ENCODE results near the gene EXD3.

The EXD3 gene

DNA sequence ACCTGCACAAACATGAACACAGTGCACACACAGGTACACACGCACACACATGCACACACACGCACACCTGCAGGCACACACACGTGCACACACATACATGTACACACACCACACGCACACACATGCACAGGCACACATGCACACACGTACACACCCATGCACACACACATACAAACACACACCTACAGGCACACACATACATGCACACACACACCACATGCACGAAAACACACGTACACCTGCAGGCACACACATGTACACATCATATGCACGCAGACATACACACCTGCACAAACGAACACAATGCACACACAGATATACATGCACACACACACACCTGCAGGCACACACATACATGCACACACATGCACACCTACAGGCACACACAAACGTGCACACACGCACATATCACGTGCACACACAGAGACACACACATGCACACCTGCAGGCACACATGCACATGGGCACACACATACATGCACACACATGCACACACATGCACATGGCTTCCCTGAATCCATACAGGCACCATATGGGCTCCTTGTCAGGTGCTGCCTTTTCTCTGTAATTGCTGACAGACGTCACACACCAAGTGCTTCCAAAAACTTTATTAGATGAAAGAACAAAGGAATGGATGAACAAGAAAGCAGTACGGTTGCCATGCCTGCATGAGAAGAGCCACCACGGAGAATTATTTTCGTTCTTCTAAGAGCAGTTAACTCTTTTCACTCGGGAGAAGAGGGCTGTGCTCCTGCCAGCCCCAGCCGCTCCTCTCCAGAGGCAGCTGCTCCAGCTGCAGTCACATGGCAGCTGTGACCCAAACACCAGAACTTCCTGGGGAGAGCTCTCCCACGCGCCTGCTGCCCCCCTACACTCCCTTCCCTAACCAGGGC is 57.2 kb downstream of the EXD3 start:
- DNase-seq (ENCODE audit: low spot score), result no peak

GRCh38 chr9:137365056-137365455 is 57.9 kb downstream of the EXD3 start:
- no peak for DNase-seq (ENCODE audit: low spot score)

DNA sequence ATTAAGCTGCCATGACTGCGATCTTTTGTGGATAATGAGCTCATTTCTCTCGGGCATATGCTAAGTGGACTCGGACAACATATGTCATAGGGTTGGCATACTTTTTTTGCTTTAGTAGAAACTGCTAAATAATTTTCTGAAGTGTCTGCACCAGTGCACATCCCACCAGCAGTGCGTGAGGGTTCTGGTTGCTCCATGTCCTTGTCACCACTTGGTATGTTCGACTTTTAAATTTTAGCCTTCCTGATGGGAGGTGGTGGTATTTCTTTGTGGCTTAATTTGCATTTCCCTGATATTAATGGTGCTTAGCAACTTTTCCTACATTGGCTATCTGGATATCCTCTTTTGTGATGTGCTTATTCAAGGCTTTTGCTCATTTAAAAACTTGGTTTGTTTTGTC is 63.1 kb downstream of the EXD3 start:
- no peak for DNase-seq (ENCODE audit: low spot score)

- DNase-seq (ENCODE audit: low spot score), result no peak
Observed at GRCh38 chr9:137358126-137358525, 64.8 kb downstream of the EXD3 start.

DNA sequence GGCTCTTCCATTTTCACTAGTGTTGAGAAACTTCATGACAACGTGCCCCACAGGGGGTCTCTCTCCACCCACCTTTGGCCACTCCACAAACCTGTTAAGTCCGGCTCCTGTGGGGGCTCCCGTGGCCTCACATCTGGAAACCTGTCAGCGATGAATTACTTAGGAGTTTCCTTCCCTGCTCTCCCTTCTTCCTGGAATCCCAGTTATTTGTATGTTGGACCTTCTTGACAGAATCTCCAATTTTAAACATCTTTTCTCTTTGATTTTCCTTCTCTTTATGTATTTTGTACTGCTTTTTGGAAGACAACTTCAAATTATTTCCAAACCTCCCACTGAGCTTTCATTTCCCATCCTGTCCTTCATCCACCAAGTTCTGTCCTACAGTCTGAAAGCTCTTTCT is 65.8 kb downstream of the EXD3 start:
- no peak for DNase-seq (ENCODE audit: low spot score)

- no peak for DNase-seq (ENCODE audit: low spot score)
Observed at GRCh38 chr9:137355761-137356365, 67.1 kb downstream of the EXD3 start.

DNA sequence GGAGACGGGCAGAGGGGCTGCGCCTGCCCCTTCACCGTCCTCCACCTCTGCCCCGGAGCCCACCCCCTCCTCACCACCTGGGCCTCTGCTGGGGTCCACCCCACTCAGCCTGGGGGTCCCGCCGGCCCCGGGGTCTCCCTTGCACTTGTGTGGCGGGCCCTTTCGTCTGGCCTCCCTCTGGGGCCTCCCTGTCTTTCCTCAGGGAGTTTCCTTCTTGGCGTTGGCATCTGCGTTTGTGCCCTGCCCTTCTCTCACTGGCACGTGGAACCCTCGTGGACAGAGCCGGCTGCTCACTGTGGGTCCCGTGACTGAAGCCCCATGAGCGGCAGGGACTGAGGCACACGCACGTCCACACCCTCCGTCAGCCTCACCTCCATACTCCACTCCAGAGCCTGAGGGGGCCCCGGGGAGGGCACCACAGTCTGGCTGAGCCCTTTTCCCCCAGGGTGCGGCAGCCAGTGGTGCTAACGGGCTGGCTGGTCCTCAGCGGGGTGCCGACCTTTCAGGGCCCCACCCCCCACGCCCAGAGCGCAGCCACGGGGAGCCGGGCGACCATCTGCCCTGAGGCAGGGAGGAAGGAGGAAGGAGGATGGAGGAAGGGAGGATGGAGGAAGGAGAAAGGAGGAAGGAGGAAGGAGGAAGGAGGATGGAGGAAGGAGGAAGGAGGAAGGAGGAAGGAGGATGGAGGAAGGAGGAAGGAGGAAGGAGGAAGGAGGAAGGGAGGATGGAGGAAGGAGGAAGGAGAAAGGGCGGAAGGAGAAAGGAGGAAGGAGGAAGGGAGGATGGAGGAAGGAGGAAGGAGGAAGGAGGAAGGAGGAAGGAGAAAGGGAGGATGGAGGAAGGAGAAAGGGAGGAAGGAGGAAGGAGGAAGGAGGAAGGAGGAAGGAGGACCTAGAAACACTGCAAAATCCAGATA is 67.9 kb downstream of the EXD3 start:
- peak; percentile 22 for DNase-seq (ENCODE audit: low spot score)

- DNase-seq (ENCODE audit: low spot score), result no peak
Observed at GRCh38 chr9:137354153-137354844, 68.7 kb downstream of the EXD3 start.

DNA sequence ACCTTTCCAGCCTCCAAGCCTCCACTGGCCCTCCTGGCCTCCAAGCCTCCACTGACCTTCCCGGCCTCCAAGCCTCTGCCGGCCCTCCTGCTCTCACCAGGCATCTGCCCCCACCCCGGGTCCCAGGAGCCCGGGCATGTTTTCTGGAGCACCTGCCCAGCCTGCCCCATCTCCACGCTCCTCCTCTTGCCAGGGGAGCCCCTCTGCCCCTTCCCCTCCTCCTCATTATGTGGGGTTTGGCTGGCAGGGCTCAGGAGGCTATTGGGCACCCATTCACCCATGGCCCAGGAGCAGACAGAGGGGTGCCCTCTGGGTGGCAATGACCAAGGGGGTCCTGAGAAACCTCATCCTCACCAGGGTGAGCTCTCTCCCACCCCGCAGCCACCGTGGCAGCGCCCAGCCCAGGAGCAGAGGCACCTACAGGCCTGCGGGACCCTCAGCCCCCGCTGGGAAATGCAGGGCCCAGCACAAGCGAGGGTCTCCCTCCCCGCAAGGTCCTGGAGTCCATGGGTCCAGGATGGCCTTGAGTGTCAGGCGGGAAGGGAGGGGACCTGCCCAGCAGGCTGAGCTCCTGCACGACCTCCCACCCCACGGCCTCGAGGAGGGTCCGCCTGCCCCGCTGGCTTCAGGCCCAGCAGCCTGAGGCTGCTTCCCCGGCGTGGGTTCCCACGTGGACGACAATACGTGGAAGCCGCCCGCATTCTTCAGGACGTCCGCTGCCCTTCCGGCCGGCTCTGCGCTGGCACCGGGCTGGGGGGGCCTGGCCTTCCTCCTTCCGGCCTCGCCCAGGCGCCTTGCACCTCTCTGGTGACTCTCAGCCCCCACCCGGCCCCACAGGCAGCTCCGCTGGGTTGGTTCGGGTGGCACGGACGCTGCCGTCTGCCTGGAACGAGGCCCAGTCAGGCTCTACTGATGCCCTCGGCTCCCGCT is 69.5 kb downstream of the EXD3 start:
- no peak for DNase-seq (ENCODE audit: low spot score)

- DNase-seq (ENCODE audit: low spot score), result no peak
Observed at GRCh38 chr9:137352511-137353222, 70.3 kb downstream of the EXD3 start.

GRCh38 chr9:137351781-137352501 is 71.0 kb downstream of the EXD3 start:
- no peak for DNase-seq (ENCODE audit: low spot score)

DNA sequence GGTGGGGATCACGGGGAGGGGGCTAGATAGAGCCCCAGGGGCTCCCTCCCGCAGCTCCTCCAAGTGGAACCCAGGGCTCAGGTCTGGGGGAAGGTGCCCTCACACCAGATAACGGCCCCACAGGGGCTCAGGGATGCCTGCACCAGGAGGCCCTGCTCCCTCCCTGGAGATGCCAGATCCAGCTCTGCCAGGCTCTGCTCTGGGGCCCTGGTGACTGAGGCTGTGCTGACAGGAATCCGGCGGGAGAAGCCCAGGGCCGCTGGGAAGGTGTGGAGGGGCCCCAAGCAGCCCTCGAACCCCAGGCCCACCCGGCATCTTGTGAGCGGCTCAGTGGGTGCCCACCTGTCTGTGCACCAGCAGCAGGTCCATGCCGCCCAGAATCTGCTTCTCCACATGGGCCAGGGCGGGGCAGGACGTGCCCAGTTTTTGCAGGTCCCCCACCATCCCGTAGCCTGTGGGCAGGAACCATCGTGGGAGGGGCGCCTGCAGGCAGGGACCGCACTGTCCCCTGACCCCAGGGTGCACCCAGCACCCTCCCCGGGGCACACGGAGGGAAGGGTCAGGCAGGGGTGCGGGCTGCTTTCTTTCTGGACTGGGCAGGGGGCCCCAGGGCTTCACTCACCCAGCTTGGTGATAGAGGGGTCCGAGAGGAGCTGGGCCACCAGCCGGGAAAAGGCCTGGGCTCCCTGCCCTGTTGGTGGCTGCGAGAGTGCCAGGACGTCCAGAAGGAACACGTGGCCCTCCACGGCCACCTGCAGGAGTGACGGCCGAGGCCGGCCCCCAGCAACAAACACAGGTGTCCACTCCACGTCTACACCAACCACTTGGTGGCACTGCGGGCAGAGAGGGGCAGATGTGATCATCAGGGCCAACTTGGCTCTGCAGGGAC is 72.0 kb downstream of the EXD3 start:
- no peak for DNase-seq (ENCODE audit: low spot score)

- DNase-seq (ENCODE audit: low spot score), result no peak
Observed at GRCh38 chr9:137349471-137350033, 73.4 kb downstream of the EXD3 start.

DNA sequence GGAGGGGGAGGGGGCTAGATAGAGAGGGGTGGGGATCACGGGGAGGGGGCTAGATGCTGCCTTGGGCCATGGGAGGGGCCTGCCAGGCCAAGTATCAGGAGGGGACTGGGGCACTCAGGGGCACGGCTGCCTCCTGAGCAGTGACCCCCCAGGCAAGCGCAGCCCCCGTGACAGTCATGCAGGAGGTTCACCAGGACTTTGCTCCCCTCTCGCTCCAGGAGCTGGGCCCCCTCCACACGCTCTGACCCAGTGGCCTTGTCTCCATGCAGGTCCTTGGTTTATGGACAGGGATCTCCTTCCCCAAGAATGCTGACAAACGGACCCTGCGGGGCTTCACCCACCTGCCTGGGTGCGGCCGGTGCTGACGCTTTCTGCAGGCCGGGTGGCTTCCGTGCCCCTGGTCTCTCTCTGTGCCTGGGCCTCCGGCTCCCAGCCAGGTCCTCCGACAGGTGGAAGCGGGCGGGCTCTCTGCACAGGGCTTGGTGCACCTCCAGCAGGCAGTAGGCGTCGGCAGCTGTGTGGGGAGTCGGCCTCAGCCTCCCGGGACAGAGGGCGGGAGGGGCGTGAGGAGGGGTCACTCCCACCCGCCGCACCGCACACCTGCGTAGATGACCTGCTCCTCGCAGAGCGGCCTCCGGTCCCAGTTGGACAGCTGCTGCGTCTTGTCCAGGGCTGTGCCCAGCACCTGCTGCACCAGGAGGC is 74.0 kb downstream of the EXD3 start:
- DNase-seq (ENCODE audit: low spot score), result no peak

DNA sequence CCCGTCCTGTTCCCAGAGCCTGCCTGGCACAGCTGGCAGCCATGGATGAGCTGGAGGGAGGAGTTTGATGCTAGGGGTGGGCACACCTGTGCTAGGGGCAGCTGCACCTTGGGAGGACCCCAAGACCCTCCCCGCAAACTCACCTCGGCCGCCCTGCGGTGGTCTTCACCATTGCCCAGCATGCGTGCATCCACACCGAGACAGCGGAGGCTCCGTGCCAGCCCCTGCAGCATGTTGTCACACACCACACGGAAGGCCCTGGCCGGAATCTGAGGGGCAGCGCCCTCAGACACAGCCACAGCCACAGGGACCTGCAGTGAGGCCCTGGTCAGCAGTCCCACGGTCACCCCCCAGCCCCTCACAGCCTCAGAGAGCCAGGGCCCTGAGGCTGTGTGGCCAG is 75.0 kb downstream of the EXD3 start:
- no peak for DNase-seq (ENCODE audit: low spot score)

- no peak for DNase-seq (ENCODE audit: low spot score)
Observed at GRCh38 chr9:137342482-137342881, 80.5 kb downstream of the EXD3 start.

GRCh38 chr9:137341227-137341626 is 81.7 kb downstream of the EXD3 start:
- DNase-seq (ENCODE audit: low spot score), result no peak
